IgD-negative memory B cell (primary cell): ENCODE data around the gene DROSHA. TPM values are rescaled to one million over a fixed set of nuclear protein-coding genes. Genes with fewer than 3 reads are reported as not detected.
"Not testable (repeated sequence)": the region's sequence is repeated elsewhere in the genome, so short reads cannot be mapped to it uniquely, and the experiment has no call there.

Experiments used
- H3K27ac Mint-ChIP-seq, 3 donors: one replicate each; pipeline ENCODE4 v1.8.0; 2020 to 2022; ENCODE audit warnings: mild to moderate bottlenecking in 3 of 3, mixed read lengths in 3 of 3, moderate library complexity in 1 of 3
- H3K27me3 Mint-ChIP-seq: one replicate; pipeline ENCODE4 v1.8.0; 2021; ENCODE audit warnings: mixed read lengths
- H3K36me3 Mint-ChIP-seq: one replicate; pipeline ENCODE4 v1.8.0; 2020; ENCODE audit warnings: mild to moderate bottlenecking, mixed read lengths
- H3K4me1 Mint-ChIP-seq, 3 donors: one replicate each; pipeline ENCODE4 v1.8.0; 2020 to 2022; ENCODE audit warnings: mixed read lengths in 3 of 3, mild to moderate bottlenecking in 1 of 3
- H3K4me3 Mint-ChIP-seq, 4 donors: one replicate each; pipeline ENCODE4 v1.8.0; 2020 to 2022; ENCODE audit warnings: mild to moderate bottlenecking in 4 of 4, mixed read lengths in 4 of 4, moderate library complexity in 3 of 4
- H3K9me3 Mint-ChIP-seq, 3 donors: one replicate each; pipeline ENCODE4 v1.8.0; 2020 to 2021; ENCODE audit warnings: mixed read lengths in 3 of 3, mild to moderate bottlenecking in 1 of 3
- polyA plus RNA-seq: library from polyadenylated mRNA; unstranded; fragments of 300-500 nt; fragmentation: Illumina TruSeq; gene quantifications from one replicate; pipeline ENCODE4 v1.2.3, GENCODE V29; 2021

DROSHA gene
- polyA plus RNA-seq, 1 donor from 2014 or later, result 14.7 TPM

DNA sequence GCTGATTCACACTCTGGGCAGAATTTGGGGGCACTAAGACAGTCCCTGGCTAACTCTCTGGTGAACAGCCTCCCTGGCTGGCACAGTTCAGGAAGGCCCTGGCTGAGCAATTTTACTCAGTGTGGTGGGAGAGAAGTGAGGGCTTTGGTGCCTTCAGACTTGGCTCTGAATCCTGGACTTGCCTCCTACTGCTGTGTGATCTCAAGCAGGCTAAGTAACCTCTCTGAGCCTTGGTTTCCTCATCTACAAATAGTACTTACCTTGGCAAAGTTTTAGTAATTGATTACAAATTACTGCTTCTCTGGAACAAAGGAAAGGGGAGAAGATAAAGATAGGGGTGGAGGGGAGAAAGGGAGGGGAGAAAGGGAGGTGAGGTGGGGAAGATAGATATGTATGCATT, 153.8 kb downstream of the DROSHA start:
- Mint-ChIP-seq H3K27ac (no peak overlapping the region), H3K27me3 (peaks cover 10% of the 10 kb centered on the region), H3K9me3 (peaks cover 0 to 2% (median 0%) of the 10 kb centered on the region in 3 donors), H3K36me3 (no peaks in the 10 kb centered on the region), H3K4me1 (peaks cover 0 to 3% (median 2%) of the 10 kb centered on the region in 3 donors), H3K4me3 (no peak overlapping the region)

GRCh38 chr5:31377274-31377946, 154.5 kb downstream of the DROSHA start:
- H3K9me3 Mint-ChIP-seq, result peaks cover 0 to 2% (median 0%) of the 10 kb centered on the region in 3 donors
- no peak overlapping the region for H3K4me3 Mint-ChIP-seq
- no peak overlapping the region for H3K27ac Mint-ChIP-seq
- H3K4me1 Mint-ChIP-seq, result peaks cover 0 to 2% (median 1%) of the 10 kb centered on the region in 3 donors
- H3K36me3 Mint-ChIP-seq, result no peaks in the 10 kb centered on the region
- H3K27me3 Mint-ChIP-seq, result peaks cover 10% of the 10 kb centered on the region

- no peaks in the 10 kb centered on the region for H3K36me3 Mint-ChIP-seq
- no peak overlapping the region for H3K4me3 Mint-ChIP-seq
- H3K4me1 Mint-ChIP-seq, result no peaks in the 10 kb centered on the region
- peaks cover 5% of the 10 kb centered on the region for H3K27me3 Mint-ChIP-seq
- H3K9me3 Mint-ChIP-seq, result peaks cover 0 to 5% (median 0%) of the 10 kb centered on the region in 3 donors
- no peak overlapping the region for H3K27ac Mint-ChIP-seq
Measured at GRCh38 chr5:31375999-31376720, 155.7 kb downstream of the DROSHA start.

DNA sequence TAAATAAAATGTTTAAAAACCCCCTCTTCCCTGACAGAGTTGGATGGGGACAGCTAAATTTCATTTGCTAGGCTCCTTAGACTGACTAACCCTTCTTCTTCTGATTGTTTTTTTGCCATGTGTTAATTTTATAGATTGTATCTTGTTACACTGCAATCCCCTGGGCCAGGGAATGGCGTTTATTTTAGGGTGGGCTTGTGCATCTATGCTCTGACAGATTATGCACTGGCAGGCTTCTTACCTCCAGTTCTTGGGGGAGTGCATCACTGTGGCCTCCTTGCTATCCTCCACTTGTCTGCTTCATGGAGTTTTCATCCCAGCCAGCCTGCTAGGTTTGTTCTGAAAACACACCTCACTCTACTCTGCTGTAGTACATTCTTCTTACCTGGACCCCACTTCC, 159.8 kb downstream of the DROSHA start:
- Mint-ChIP-seq H3K27me3 (peaks cover 7% of the 10 kb centered on the region), H3K4me1 (no peaks in the 10 kb centered on the region), H3K9me3 (peaks cover 2 to 5% (median 4%) of the 10 kb centered on the region in 3 donors), H3K36me3 (peaks cover 2% of the 10 kb centered on the region), H3K4me3 (no peak overlapping the region), H3K27ac (no peak overlapping the region)

DNA sequence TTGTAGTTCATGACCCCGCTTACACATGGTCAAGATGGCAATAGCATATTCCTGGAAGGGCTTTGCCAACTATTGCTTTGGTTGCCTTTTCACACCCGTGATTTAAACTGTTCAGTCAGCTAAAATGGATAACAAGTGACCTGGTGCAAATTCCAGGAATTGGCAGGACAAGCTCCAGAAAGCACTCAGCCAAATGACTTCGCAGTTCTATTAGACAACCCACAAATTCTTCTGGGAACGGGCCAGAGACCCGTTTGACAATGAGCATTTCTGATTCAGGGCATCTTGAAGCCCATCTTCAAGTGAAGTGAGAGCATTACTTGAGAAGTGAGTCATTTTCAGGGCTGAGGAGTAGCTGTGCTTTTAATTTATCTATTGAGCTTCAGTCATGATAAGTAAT, 165.0 kb downstream of the DROSHA start:
- Mint-ChIP-seq H3K27ac (no peak overlapping the region), H3K27me3 (peaks cover 7% of the 10 kb centered on the region), H3K36me3 (peaks cover 2% of the 10 kb centered on the region), H3K4me1 (no peaks in the 10 kb centered on the region), H3K4me3 (no peak overlapping the region), H3K9me3 (peaks cover 2 to 5% (median 4%) of the 10 kb centered on the region in 3 donors)

- H3K36me3 Mint-ChIP-seq, result peaks cover 1% of the 10 kb centered on the region
- H3K9me3 Mint-ChIP-seq, result peaks cover 0 to 4% (median 2%) of the 10 kb centered on the region in 3 donors
- no peak overlapping the region for H3K4me3 Mint-ChIP-seq
- no peaks in the 10 kb centered on the region for H3K4me1 Mint-ChIP-seq
- H3K27me3 Mint-ChIP-seq, result peaks cover 7% of the 10 kb centered on the region
- no peak overlapping the region for H3K27ac Mint-ChIP-seq
Measured at GRCh38 chr5:31365776-31366175, 166.1 kb downstream of the DROSHA start.

DNA sequence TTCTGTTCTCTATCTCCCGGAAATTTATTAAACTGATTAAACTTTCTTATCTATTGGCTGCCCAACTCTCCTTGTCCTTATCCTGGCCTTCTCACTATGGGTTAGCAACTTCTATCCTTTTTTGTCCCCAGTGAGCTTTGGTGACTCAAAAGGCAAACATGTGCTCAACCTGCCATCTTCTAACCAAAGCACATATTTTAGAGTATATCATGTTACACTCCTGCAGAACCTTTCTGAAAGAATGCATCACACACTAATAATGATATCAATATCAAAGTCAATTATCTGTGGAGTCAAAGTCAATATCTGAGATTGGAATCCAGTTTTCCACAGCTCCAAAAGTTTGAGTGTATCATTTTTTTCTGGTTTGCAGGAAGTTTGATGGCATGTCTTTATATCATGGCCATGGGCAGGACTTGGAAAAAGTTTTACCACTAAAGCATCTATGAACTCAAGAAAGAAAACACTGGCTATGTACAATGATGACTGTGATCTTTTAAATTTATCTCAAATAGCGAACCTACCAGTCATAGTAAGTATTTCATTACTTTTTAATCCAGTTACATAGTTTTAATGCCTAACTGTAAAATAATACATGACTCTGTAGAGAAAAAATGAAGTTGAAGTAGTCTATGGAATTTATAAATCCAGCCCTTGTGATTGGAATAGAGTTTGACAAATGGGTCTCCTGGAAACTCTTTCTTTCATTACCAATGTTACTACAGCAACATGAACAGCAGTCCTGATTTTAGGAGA, 166.8 kb downstream of the DROSHA start:
- H3K4me3 Mint-ChIP-seq, result no peak overlapping the region
- peaks cover 7% of the 10 kb centered on the region for H3K27me3 Mint-ChIP-seq
- H3K27ac Mint-ChIP-seq, result no peak overlapping the region
- H3K9me3 Mint-ChIP-seq, result peaks cover 0 to 4% (median 2%) of the 10 kb centered on the region in 3 donors
- H3K4me1 Mint-ChIP-seq, result no peaks in the 10 kb centered on the region
- no peaks in the 10 kb centered on the region for H3K36me3 Mint-ChIP-seq

GRCh38 chr5:31362931-31363568, 168.8 kb downstream of the DROSHA start:
- no peak overlapping the region for H3K4me3 Mint-ChIP-seq
- no peaks in the 10 kb centered on the region for H3K9me3 Mint-ChIP-seq
- H3K4me1 Mint-ChIP-seq, result no peaks in the 10 kb centered on the region
- H3K27ac Mint-ChIP-seq, result no peak overlapping the region
- no peaks in the 10 kb centered on the region for H3K36me3 Mint-ChIP-seq
- peaks cover 4% of the 10 kb centered on the region for H3K27me3 Mint-ChIP-seq

DNA sequence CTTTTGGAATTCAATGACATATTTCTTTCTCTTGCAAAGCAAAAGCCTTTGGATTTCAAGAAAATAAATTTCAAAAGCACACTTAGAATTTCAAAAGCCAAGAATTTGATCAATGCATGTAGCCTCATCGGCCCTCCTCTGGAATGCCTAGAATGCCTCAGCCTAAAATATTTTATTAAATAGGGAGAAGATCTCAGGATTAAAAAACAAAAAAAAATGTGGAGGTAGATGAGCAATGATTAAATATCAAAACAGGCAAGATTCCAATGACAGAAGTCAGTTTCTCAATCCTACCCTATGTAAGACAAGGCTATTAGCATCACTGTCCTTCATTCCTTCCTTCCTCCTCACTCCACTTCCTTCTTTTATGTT, 169.4 kb downstream of the DROSHA start:
- H3K27ac Mint-ChIP-seq, result no peak overlapping the region
- no peaks in the 10 kb centered on the region for H3K36me3 Mint-ChIP-seq
- H3K27me3 Mint-ChIP-seq, result peaks cover 4% of the 10 kb centered on the region
- peaks cover 0 to 3% (median 2%) of the 10 kb centered on the region in 3 donors for H3K9me3 Mint-ChIP-seq
- no peaks in the 10 kb centered on the region for H3K4me1 Mint-ChIP-seq
- H3K4me3 Mint-ChIP-seq, result no peak overlapping the region

GRCh38 chr5:31361704-31362528, 170.0 kb downstream of the DROSHA start:
- H3K27ac Mint-ChIP-seq, H3K36me3 Mint-ChIP-seq, H3K27me3 Mint-ChIP-seq, H3K4me3 Mint-ChIP-seq, H3K4me1 Mint-ChIP-seq, H3K9me3 Mint-ChIP-seq: not testable (repeated sequence)

GRCh38 chr5:31361234-31361633, 170.7 kb downstream of the DROSHA start:
- Mint-ChIP-seq H3K36me3 (no peaks in the 10 kb centered on the region), H3K4me1 (no peaks in the 10 kb centered on the region), H3K9me3 (peaks cover 0 to 3% (median 3%) of the 10 kb centered on the region in 3 donors), H3K27me3 (peaks cover 3% of the 10 kb centered on the region), H3K4me3 (no peak overlapping the region), H3K27ac (no peak overlapping the region)

- Mint-ChIP-seq H3K4me3 (no peak overlapping the region), H3K9me3 (peaks cover 0 to 3% (median 3%) of the 10 kb centered on the region in 3 donors), H3K4me1 (no peaks in the 10 kb centered on the region), H3K27me3 (peaks cover 3% of the 10 kb centered on the region), H3K36me3 (no peaks in the 10 kb centered on the region), H3K27ac (no peak overlapping the region)
Measured at GRCh38 chr5:31359839-31360238, 172.1 kb downstream of the DROSHA start.

- Mint-ChIP-seq H3K36me3 (no peaks in the 10 kb centered on the region), H3K4me1 (no peaks in the 10 kb centered on the region), H3K9me3 (peaks cover 0 to 4% (median 3%) of the 10 kb centered on the region in 3 donors), H3K27ac (no peak overlapping the region), H3K4me3 (no peak overlapping the region), H3K27me3 (no peaks in the 10 kb centered on the region)
Measured at GRCh38 chr5:31357038-31357437, 174.9 kb downstream of the DROSHA start.

GRCh38 chr5:31355337-31355736, 176.6 kb downstream of the DROSHA start:
- H3K4me1 Mint-ChIP-seq, result no peaks in the 10 kb centered on the region

More at GRCh38 chr5:31355337-31355736, 176.6 kb downstream of the DROSHA start:
- H3K9me3 Mint-ChIP-seq, result peaks cover 0 to 4% (median 3%) of the 10 kb centered on the region in 3 donors
- no peaks in the 10 kb centered on the region for H3K36me3 Mint-ChIP-seq
- H3K27ac Mint-ChIP-seq, result no peak overlapping the region
- H3K4me3 Mint-ChIP-seq, result no peak overlapping the region
- H3K27me3 Mint-ChIP-seq, result no peaks in the 10 kb centered on the region
